HS-27A (cell line): Measurements from ENCODE around the gene CSF2RB.
"Not testable (repeated sequence)": the region's sequence is repeated elsewhere in the genome, so short reads cannot be mapped to it uniquely, and the experiment has no call there.

Experiments
- DNase-seq: peaks from one replicate; pipeline ENCODE4 v3.0.0-alpha.2; 2012; ENCODE audit warnings: low read depth, missing footprints

The CSF2RB gene

GRCh38 chr22:36968249-36968964 is 55.0 kb downstream of the CSF2RB start:
- DNase-seq = no peak

GRCh38 chr22:36971341-36972125 is 58.1 kb downstream of the CSF2RB start:
- DNase-seq = no peak

GRCh38 chr22:36976606-36977005 is 63.2 kb downstream of the CSF2RB start:
- DNase-seq = no peak

GRCh38 chr22:36977401-36977861 is 64.0 kb downstream of the CSF2RB start:
- no peak for DNase-seq

- peak; percentile 50 for DNase-seq
Observed at GRCh38 chr22:36977947-36978660, 64.7 kb downstream of the CSF2RB start.

- DNase-seq = no peak
Observed at GRCh38 chr22:36979016-36979910, 65.8 kb downstream of the CSF2RB start.

GRCh38 chr22:36981247-36981775 is 67.9 kb downstream of the CSF2RB start:
- no peak for DNase-seq

GRCh38 chr22:36982136-36982535 is 68.7 kb downstream of the CSF2RB start:
- no peak for DNase-seq

GRCh38 chr22:36985211-36985889 is 71.9 kb downstream of the CSF2RB start:
- DNase-seq = no peak

- DNase-seq = no peak
Observed at GRCh38 chr22:36986242-36986821, 72.9 kb downstream of the CSF2RB start.

- no peak for DNase-seq
Observed at GRCh38 chr22:36988075-36988832, 74.8 kb downstream of the CSF2RB start.

GRCh38 chr22:36989012-36989411 is 75.6 kb downstream of the CSF2RB start:
- not testable (repeated sequence) for DNase-seq
